Measurements from ENCODE around the gene EIF4EBP2.

GRCh38 chr10:70448236-70448635, 44.3 kb downstream of the EIF4EBP2 start:
- TF ChIP-seq CTCF (IDR thresholded peaks at IDR 0.05), result no peak
- TF ChIP-seq POLR2AphosphoS5 (IDR thresholded peaks at IDR 0.05), result no peak
